VCaP (cell line): ENCODE results near the gene SMIM29.
"Not testable (repeated sequence)": the region's sequence is repeated elsewhere in the genome, so short reads cannot be mapped to it uniquely, and the experiment has no call there.

Source experiments
- H3K27ac ChIP-seq: fragments of 450-650 bp; 2 replicates; pipeline ENCODE4 v1.5.1; 2017
- CTCF ChIP-seq: fragments of 450-650 bp; conservative IDR thresholded peaks from 2 replicates; pipeline ENCODE4 v1.5.1; 2017; ENCODE audit warnings: mild to moderate bottlenecking, moderate library complexity

The SMIM29 gene

GRCh38 chr6:34259529-34260069 lies 10.8 kb upstream of the SMIM29 start:
- TF ChIP-seq CTCF: no peak
- H3K27ac ChIP-seq: no peak overlapping the region

- peak overlapping the region; percentile 57 for H3K27ac ChIP-seq
Measured at GRCh38 chr6:34252395-34252794, 3.6 kb upstream of the SMIM29 start.

- peak overlapping the region; percentile 96 for H3K27ac ChIP-seq
- no peak; the same call in 1 of the 2 replicates for TF ChIP-seq CTCF
Measured at GRCh38 chr6:34249469-34250261, 859 bp upstream of the SMIM29 start.

GRCh38 chr6:34248198-34248726 lies 544 bp downstream of the SMIM29 start:
- peak overlapping the region; percentile 96 for H3K27ac ChIP-seq
- TF ChIP-seq CTCF: no peak

GRCh38 chr6:34247481-34248197 lies 1.2 kb downstream of the SMIM29 start:
- TF ChIP-seq CTCF: no peak
- peak overlapping the region; percentile 96 for H3K27ac ChIP-seq

GRCh38 chr6:34246563-34247391 lies 2.0 kb downstream of the SMIM29 start:
- peak; percentile 88 for TF ChIP-seq CTCF
- H3K27ac ChIP-seq: peak overlapping the region; percentile 96

- no peak overlapping the region; the same call in 1 of the 2 replicates for H3K27ac ChIP-seq
- TF ChIP-seq CTCF: no peak
Measured at GRCh38 chr6:34246249-34246562, 2.6 kb downstream of the SMIM29 start.

- not testable (repeated sequence) for H3K27ac ChIP-seq
Measured at GRCh38 chr6:34245761-34246140, 3.1 kb downstream of the SMIM29 start.

GRCh38 chr6:34245032-34245760 lies 3.6 kb downstream of the SMIM29 start:
- not testable (repeated sequence) for H3K27ac ChIP-seq
